ENCODE measurements around the gene ADORA2A. TPM values are rescaled to one million over a fixed set of nuclear protein-coding genes. Genes with fewer than 3 reads are reported as not detected.

ADORA2A gene
- total RNA-seq, 6 donors from 2014 or later, result 7.3 to 20.9 (median 8.8) TPM

GRCh38 chr22:24434471-24435322, 7.3 kb downstream of the ADORA2A start:
- Histone ChIP-seq H3K36me3 (peaks cover 0 to 6% (median 0%) of the 10 kb centered on the region in 4 donors), H3K27ac (peak overlapping the region; percentile 69 to 85 (median 80)), H3K9me3 (no peaks in the 10 kb centered on the region), H3K27me3 (no peaks in the 10 kb centered on the region), H3K4me3 (no peak overlapping the region), H3K4me1 (peaks cover 51 to 62% (median 53%) of the 10 kb centered on the region in 4 donors)
- peak in 1 of 2 donors; percentile 56 for DNase-seq
- peak; percentile 11 to 52 for TF ChIP-seq POLR2AphosphoS5 (IDR thresholded peaks at IDR 0.05)
- TF ChIP-seq CTCF (IDR thresholded peaks at IDR 0.05), result no peak
- no peak for TF ChIP-seq POLR2A (IDR thresholded peaks at IDR 0.05)
- peak in 1 of 4 donors; percentile 36 for TF ChIP-seq EP300 (IDR thresholded peaks at IDR 0.05)
- ATAC-seq (ENCODE audit: low FRiP score in 2 of 2), result peak; percentile 31 to 34
- WGBS, 2 donors, result 41 to 55% methylated on average over 10 to 16 of the region's 16 CpGs

- Histone ChIP-seq H3K27ac (peak overlapping the region; percentile 69 to 85 (median 80)), H3K36me3 (peaks cover 0 to 6% (median 0%) of the 10 kb centered on the region in 4 donors), H3K9me3 (no peaks in the 10 kb centered on the region), H3K4me1 (peaks cover 46 to 56% (median 49%) of the 10 kb centered on the region in 4 donors), H3K4me3 (no peak overlapping the region), H3K27me3 (no peaks in the 10 kb centered on the region)
- TF ChIP-seq CTCF (IDR thresholded peaks at IDR 0.05) (no peak), POLR2A (IDR thresholded peaks at IDR 0.05) (no peak), EP300 (IDR thresholded peaks at IDR 0.05) (no peak), POLR2AphosphoS5 (IDR thresholded peaks at IDR 0.05) (no peak)
- ATAC-seq (ENCODE audit: low FRiP score in 2 of 2) (no peak), DNase-seq (no peak)
- WGBS, 2 donors, result 92 to 93% methylated on average over 2 of the region's 2 CpGs
Observed at GRCh38 chr22:24435323-24435645, 7.9 kb downstream of the ADORA2A start.

- Histone ChIP-seq H3K27me3 (no peaks in the 10 kb centered on the region), H3K9me3 (no peaks in the 10 kb centered on the region), H3K36me3 (peaks cover 0 to 6% (median 3%) of the 10 kb centered on the region in 4 donors), H3K27ac (peak overlapping the region in 3 of 4 donors; percentile 69 to 85 (median 83)), H3K4me1 (peaks cover 42 to 50% (median 47%) of the 10 kb centered on the region in 4 donors), H3K4me3 (no peak overlapping the region)
- TF ChIP-seq EP300 (IDR thresholded peaks at IDR 0.05) (no peak), POLR2AphosphoS5 (IDR thresholded peaks at IDR 0.05) (no peak), POLR2A (IDR thresholded peaks at IDR 0.05) (no peak), CTCF (IDR thresholded peaks at IDR 0.05) (no peak)
- DNase-seq (no peak), ATAC-seq (ENCODE audit: low FRiP score in 2 of 2) (peak in 1 of 2 donors; percentile 12)
- 83 to 85% methylated on average over 7 to 11 of the region's 13 CpGs for WGBS, 2 donors
Observed at GRCh38 chr22:24435861-24436371, 8.5 kb downstream of the ADORA2A start.

GRCh38 chr22:24436553-24436952, 9.2 kb downstream of the ADORA2A start:
- no peak for TF ChIP-seq POLR2A (IDR thresholded peaks at IDR 0.05)
- no peak for TF ChIP-seq POLR2AphosphoS5 (IDR thresholded peaks at IDR 0.05)
- no peak for TF ChIP-seq CTCF (IDR thresholded peaks at IDR 0.05)
- TF ChIP-seq EP300 (IDR thresholded peaks at IDR 0.05), result no peak
- peaks cover 0 to 12% (median 9%) of the 10 kb centered on the region in 4 donors for H3K36me3 ChIP-seq
- peak overlapping the region in 2 of 4 donors; percentile 69 to 85 for H3K27ac ChIP-seq
- no peaks in the 10 kb centered on the region for H3K27me3 ChIP-seq
- H3K9me3 ChIP-seq, result no peaks in the 10 kb centered on the region
- no peak overlapping the region for H3K4me3 ChIP-seq
- H3K4me1 ChIP-seq, result peaks cover 42 to 50% (median 45%) of the 10 kb centered on the region in 4 donors
- DNase-seq, result no peak
- no peak for ATAC-seq (ENCODE audit: low FRiP score in 2 of 2)
- 90 to 96% methylated on average over 3 of the region's 3 CpGs for WGBS, 2 donors

All from upper lobe of left lung (tissue), 6 donors.